Stimulated activated CD4-positive, alpha-beta T cell treated with anti-CD3 and anti-CD28 coated beads, Interleukin-4, amount 100 ng/mL, for 4 hours (primary cell): ENCODE measurements around the gene SNPH.

Experiments
- DNase-seq, 2 experiments: peaks; one replicate each; pipeline ENCODE4 v3.0.0-alpha.2; 2020

SNPH gene

DNA sequence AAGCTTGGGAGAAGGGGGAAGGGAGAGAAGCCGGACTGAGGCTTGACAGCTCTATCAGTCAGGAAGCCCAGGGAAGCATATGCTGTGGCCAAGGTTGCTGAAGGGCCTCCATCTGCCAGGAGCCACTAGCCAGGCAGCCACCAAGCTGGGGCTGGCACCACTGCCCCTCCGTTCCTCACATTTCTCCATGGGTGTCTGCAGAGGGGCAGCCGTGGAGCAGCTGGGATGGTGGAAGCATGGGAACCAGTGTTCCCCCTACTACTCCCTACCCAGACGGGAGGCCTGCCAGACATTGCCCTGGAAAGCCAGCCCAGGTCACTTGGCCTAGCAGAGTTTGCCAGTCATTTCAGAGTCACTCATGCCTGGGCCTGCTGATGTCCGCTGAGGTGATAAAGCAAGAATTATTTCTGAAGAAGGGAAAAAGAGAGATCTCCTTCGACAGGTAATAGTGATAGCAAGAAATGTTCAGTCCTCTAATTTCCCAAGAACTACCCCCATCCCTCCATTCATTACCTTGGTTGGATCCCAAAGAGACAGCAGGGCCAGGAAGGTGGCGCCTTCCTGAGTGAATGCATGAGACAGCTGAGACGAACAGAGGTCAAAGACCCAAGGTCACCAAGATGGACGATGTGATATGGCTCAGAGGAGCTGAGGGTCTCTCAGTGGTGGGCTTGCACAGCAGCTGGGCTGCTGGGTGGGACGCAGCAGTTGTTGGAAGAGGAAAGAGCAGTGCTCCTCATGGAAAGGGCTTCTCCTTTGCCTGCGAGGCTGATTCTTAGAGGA, 21.9 kb downstream of the SNPH start:
- no peak for DNase-seq

DNA sequence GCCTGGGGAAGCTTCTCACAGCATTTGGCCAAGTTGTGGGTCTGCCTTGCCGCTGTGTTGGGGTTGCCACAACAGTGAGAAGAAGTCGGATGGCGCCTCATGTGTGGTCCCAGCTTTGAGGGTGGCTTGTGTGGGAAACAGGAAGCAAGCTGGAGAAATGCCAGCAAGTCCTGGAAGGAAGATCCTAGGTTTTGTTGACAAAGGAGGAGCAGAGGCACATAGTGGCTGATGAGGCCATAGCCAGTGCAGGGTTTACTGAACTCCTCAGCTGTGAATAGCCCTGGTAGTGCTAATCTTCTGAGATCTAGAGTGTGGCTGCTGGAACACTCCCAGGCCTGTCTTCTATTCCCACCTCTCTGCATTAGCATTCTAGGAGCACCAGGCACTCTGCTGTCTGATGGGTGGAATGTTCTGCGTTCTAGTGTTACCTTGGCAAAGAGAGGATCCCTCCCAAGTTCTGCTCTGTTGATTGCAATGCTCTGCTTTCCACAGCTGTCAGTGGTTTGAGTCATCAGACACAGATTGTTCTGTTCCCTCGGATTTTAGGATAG, 25.2 kb downstream of the SNPH start:
- no peak for DNase-seq

DNA sequence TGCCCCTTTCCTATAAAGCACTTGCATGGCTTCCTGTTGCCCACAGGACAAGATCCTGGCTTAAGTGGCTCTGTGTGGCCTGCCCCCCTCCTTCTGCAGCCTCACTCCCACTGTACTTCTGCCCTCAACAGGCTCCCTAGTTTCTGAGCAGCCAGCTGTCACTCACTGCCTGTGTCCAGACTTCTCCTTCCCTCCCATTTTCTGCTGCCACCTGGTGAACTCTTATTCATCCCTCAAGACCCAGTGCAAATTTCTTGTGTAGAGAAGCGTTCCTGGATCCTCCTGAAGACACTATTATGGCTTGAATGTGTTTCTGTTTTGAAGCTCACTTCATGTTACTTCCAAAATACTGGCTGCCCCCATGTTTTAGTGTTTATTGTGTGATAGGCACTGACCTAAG, 26.5 kb downstream of the SNPH start:
- no peak for DNase-seq

- no peak for DNase-seq
These were observed 27.7 kb downstream of the SNPH start for GRCh38 chr20:1293641-1294379.

- no peak for DNase-seq
These were observed 28.4 kb downstream of the SNPH start for GRCh38 chr20:1294497-1294896.

DNA sequence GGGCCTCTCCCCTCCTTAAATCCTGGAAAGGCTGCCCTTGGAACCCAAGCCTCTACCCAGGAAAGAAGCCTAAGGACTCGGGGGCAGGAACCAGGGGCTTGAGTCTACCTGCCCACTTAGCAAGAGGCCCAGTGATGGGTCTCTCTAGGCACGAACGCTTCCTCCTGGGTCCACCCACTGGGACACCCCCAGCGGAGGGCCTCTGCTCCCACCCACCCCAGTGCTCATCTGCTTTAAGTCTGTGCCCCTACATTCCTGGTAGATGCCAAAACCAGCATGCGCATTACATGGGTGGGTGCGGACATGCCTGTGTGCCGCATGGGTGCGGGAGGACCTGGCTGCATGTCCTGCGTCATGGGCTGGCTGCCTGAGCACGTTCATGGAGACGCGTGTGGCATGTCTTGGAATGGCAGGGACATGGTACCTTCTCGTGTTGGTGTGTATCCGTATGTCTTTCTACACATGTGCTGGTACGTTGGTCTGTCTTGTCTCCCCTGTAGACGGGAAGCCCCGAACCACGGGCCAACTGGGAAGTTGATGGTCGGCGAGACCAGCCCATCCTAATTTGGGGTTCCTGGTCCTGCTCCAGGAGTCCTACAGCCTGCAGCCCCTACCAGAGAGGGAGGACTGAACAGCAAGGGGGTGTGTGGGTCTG, 29.3 kb downstream of the SNPH start:
- no peak for DNase-seq

DNA sequence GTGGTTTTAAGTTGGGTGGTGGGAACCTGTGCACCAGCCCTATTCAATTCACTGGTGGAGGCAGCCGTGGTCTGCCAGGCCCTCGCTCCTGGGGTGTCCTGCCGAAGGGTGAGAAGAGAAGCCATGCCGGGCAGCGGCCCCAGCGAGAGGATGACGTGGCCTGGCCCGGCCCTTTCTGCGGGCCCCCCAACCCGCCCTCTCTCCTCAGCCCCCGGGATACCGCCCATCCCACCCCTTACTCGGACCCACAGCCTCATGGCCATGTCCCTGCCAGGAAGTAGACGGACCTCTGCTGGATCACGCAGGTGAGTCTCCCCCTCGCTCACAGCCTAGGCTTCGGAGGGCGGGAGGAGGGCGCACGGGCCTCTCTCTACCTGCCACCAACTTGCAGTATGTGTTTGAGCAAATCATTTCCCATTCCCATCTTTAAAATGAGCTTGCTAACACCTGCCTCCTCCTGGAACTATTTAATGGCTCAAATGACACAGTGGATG, 30.1 kb downstream of the SNPH start:
- no peak for DNase-seq

DNA sequence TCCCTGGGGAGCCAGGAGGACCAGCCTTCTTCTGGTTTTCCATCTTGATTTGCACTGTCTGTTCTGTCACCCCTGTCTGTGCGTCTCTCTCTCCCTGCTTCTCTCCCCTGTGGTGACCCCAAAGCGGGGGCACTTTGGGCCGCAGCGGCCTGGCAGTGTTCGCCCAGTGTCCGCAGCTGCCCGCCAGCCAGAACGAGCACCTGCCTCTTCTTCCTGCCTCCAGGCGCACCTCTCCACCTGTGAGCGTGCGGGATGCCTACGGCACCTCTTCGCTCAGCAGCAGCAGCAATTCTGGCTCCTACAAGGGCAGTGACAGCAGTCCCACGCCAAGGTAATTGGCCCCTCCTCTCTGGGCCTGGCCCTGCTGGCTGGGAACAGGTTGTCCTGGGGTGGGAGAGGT, 30.8 kb downstream of the SNPH start:
- DNase-seq = no peak

GRCh38 chr20:1297486-1297885, 31.4 kb downstream of the SNPH start:
- no peak for DNase-seq

GRCh38 chr20:1298166-1298565, 32.1 kb downstream of the SNPH start:
- no peak for DNase-seq

GRCh38 chr20:1298888-1299511, 32.9 kb downstream of the SNPH start:
- no peak for DNase-seq

GRCh38 chr20:1299522-1299921, 33.4 kb downstream of the SNPH start:
- DNase-seq = peak; percentile 27 to 43

- no peak for DNase-seq
These were observed 34.2 kb downstream of the SNPH start for GRCh38 chr20:1300083-1300840.

DNA sequence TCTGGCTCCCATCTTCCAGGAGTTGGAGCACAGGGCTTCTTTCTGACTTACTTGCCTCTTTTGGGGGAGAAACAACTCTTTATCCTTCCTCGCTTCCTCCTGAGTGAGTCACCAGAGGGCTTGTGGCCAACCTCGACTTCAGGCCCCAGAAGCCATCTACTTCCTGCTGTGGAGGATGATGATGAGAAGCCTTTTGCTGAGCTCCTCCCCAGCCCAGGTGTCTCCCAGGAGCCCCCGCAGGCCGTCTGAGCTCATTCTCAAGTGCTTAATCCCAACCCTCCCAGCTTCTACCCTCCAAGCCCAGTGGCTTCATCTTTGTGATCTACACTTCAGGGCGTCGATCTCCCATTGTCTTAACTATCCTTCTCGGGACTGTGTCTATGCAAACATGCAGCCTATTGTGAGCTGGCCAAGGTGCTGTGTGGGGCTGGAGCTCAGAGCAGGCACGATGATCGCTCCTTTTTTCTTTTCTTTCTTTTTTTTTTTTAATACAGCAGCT, 35.0 kb downstream of the SNPH start:
- DNase-seq = peak; percentile 18 to 63

- no peak for DNase-seq
These were observed 36.8 kb downstream of the SNPH start for GRCh38 chr20:1302685-1303541.

DNA sequence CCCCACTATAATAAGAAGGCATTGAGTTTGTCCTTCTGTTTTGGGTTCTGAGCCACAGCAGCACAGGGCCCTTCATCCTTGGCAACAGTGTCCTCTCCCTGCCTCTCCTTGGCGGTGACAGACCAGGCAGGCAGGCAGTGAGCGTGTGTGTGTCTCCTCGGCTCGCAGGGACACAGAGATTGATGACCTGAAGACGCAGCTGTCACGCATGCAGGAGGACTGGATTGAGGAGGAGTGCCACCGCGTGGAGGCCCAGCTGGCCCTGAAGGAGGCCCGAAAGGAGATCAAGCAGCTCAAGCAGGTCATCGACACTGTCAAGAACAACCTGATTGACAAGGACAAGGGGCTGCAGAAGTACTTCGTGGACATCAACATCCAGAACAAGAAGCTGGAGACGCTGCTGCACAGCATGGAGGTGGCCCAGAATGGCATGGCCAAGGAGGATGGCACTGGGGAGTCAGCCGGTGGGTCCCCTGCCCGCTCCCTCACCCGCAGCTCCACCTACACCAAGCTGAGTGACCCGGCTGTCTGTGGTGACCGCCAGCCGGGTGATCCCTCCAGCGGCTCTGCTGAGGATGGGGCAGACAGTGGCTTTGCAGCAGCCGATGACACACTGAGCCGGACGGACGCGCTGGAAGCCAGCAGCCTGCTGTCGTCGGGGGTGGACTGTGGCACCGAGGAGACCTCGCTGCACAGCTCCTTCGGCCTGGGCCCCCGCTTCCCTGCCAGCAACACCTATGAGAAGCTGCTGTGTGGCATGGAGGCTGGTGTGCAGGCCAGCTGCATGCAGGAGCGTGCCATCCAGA, 38.8 kb downstream of the SNPH start:
- DNase-seq = no peak

- DNase-seq = no peak
These were observed 39.6 kb downstream of the SNPH start for GRCh38 chr20:1305712-1306111.

DNA sequence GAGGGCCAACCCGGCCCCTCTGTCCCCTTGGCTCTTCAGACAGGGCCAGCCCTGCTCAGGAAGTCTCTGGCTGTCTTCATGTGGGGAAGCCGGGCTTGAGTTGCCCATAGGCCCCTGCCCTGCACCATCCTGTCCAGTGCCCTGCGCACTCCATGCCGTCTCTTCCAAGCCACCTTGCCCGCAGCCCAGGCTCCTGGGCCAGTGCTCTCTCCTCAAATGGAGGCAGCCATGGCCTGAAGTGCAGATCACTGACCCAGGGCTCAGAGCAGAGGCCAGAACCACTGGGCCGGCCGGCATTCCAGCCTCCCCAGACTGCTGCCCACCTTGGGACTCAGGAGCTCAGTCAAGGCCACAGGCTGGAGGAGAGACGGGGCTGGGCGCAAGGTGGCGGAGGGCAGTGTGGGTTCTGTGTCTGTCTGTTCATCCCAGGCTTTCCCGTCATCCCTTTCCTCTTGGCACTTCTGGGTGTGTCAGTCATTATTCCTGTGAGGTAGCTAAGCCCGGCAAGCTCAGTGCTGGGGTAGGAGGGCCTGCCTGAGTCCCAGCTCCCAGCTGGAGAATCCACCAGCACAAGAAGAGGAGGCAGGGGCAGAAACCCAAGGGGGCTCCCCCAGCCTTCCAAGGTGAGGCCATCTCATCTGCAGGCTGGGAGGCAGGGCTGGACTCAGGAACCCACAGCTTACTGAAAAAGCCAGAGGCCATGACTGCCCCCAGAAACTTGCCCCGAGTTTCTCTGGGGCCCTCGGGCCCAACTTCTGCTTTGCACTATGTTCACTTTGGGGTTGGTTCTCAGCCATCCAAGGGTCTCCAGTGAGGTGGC, 40.4 kb downstream of the SNPH start:
- DNase-seq = no peak

DNA sequence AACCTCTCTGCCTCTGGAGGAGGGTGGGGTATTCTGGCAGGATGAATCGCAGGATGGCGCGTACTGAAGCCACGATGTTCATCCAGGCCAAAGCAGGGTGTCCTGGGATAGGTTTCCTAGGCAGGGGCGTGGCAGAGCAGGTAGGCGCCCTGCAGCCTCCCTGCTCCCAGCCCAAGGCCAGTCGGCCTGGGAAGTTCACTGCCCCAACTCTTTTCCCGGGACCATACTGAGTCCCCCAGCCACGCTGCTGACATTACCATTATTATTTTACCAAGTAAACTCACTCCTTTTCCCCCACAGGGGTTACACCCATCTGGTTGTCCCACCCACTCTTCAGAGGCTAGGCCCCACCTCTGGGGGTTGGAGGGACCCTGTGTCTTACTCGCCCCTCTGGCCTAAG, 41.1 kb downstream of the SNPH start:
- no peak for DNase-seq
